K562 (cell line): ENCODE measurements around the gene RCBTB1. TPM values are rescaled to one million over a fixed set of nuclear protein-coding genes. Genes with fewer than 3 reads are reported as not detected.
A peak's percentile ranks its signal among the peaks of the same experiment; 100 is the strongest.

Source experiments
- CBFA2T3 ChIP-seq: fragments of 450-650 bp; IDR thresholded peaks from 2 replicates; pipeline ENCODE4 v1.6.1; 2017
- DPF2 ChIP-seq: fragments of 450-650 bp; IDR thresholded peaks from 2 replicates; pipeline ENCODE4 v1.6.1; 2016
- EGR1 ChIP-seq: fragments of 450-650 bp; conservative IDR thresholded peaks from 2 replicates; pipeline ENCODE4 v1.6.1; 2017; ENCODE audit warnings: mild to moderate bottlenecking
- ELF2 ChIP-seq: fragments of 250-450 bp; sonication (Bioruptor Pico); IDR thresholded peaks from 2 replicates; pipeline ENCODE4 v1.5.0; 2021; ENCODE audit warnings: mild to moderate bottlenecking
- ETV6 ChIP-seq, 3 experiments: fragments of 150-350 bp in 1 of 3; sonication (generic) in 1 of 3; formaldehyde crosslinking in 1 of 3; IDR thresholded peaks; 2 replicates each; pipeline versions ENCODE4 v1.6.1 to v1.8.0; 2014 to 2022; ENCODE audit warnings: borderline replicate concordance in 2 of 3, low read depth in 2 of 3, antibody characterized with exemption in 1 of 3, low read length in 1 of 3, mild to moderate bottlenecking in 1 of 3, missing genetic modification reagents in 1 of 3
- MAFK ChIP-seq: IDR thresholded peaks from 2 replicates; pipeline ENCODE4 v1.6.1; 2011; ENCODE audit warnings: low read length, improper control_type of control experiment
- MTA2 ChIP-seq: fragments of 450-650 bp; IDR thresholded peaks from 2 replicates; pipeline ENCODE4 v1.6.1; 2016; ENCODE audit warnings: low read depth
- NFE2 ChIP-seq: IDR thresholded peaks from 2 replicates; pipeline ENCODE4 v1.6.1; 2014; ENCODE audit warnings: antibody characterized with exemption, low read depth
- PRMT5 ChIP-seq: sonication (generic); formaldehyde crosslinking; IDR thresholded peaks from 2 replicates; pipeline ENCODE4 v1.5.0; 2020; ENCODE audit warnings: missing genetic modification reagents
- SMARCE1 ChIP-seq: fragments of 450-650 bp; IDR thresholded peaks from 2 replicates; pipeline ENCODE4 v1.7.1; 2016; ENCODE audit warnings: mild to moderate bottlenecking
- SRF ChIP-seq, 2 experiments: fragments of 250-450, 450-650 bp in 1 of 2; sonication (Bioruptor Pico) in 1 of 2; sonication (generic) in 1 of 2; formaldehyde crosslinking; IDR thresholded peaks; 2 replicates each; pipeline versions ENCODE4 v1.5.0 to v1.5.1; 2020 to 2022; ENCODE audit warnings: mild to moderate bottlenecking in 1 of 2, missing genetic modification reagents in 1 of 2
- TAL1 ChIP-seq: fragments of 450-650 bp; IDR thresholded peaks from 2 replicates; pipeline ENCODE4 v1.6.1; 2016; ENCODE audit warnings: mild to moderate bottlenecking
- TEAD4 ChIP-seq, 2 experiments: sonication (generic) in 1 of 2; formaldehyde crosslinking in 1 of 2; IDR thresholded peaks; 2 replicates each; pipeline versions ENCODE4 v1.6.1 to v1.8.0; 2012 to 2022; ENCODE audit warnings: borderline replicate concordance in 1 of 2, inconsistent platforms in 1 of 2, low read length in 1 of 2, mild to moderate bottlenecking in 1 of 2, missing genetic modification reagents in 1 of 2
- XRCC4 ChIP-seq: IDR thresholded peaks from one replicate; pipeline ENCODE4 v1.6.1; 2011; ENCODE audit not compliant: insufficient read depth, insufficient read length; ENCODE audit errors: extremely low read depth
- ZC3H8 ChIP-seq: fragments of 450-650 bp; IDR thresholded peaks from 2 replicates; pipeline ENCODE4 v1.6.1; 2017
- ZFP91 ChIP-seq: sonication (generic); formaldehyde crosslinking; IDR thresholded peaks from 2 replicates; pipeline ENCODE4 v1.8.0; 2022; ENCODE audit warnings: mild to moderate bottlenecking, missing genetic modification reagents
- ZNF253 ChIP-seq: fragments of 250-450 bp; sonication (Bioruptor Pico); conservative IDR thresholded peaks from 2 replicates; pipeline ENCODE4 v1.6.1; 2021; ENCODE audit warnings: mild to moderate bottlenecking
- ZNF551 ChIP-seq: fragments of 250-450 bp; sonication (Bioruptor Pico); IDR thresholded peaks from 2 replicates; pipeline ENCODE4 v1.5.0; 2021; ENCODE audit warnings: mild to moderate bottlenecking, moderate library complexity
- polyA plus RNA-seq, 8 experiments: library from polyadenylated mRNA; depleted of rRNA in 4 of 8; stranded (reverse) in 5 of 8; unstranded in 3 of 8; fragments of >200 nt; fragmentation: Nextera tagmentation in 2 of 8; fragmentation: Illumina TruSeq in 1 of 8; extraction: Ambion mirVana in 2 of 8; extraction: Trizol in 1 of 8; gene quantifications; 2 replicates each; pipeline versions ENCODE4 v1.2.1 to v1.2.3, GENCODE V29; 2011 to 2014; ENCODE audit warnings: inconsistent platforms in 1 of 8, missing spikeins in 1 of 8
- total RNA-seq, 7 experiments: library from RNA; depleted of rRNA in 6 of 7; stranded (reverse); fragments of >200 nt in 6 of 7; fragmentation: Illumina TruSeq in 2 of 7; extraction: Trizol in 2 of 7; gene quantifications; 2 replicates each; pipeline versions ENCODE4 v1.2.1 to v1.2.3, GENCODE V29; 2011 to 2021; ENCODE audit warnings: low replicate concordance in 1 of 7
- TF ChIP-seq, protein P1 (sequence below), 2 experiments: fragments of 450-650 bp in 1 of 2; sonication (generic) in 1 of 2; formaldehyde crosslinking in 1 of 2; IDR thresholded peaks in 1 of 2; conservative IDR thresholded peaks in 1 of 2; 2 replicates each; pipeline versions ENCODE4 v1.6.1 to v1.8.1; 2016 to 2023; ENCODE audit warnings: mild to moderate bottlenecking in 2 of 2, moderate library complexity in 2 of 2, inconsistent platforms in 1 of 2, missing genetic modification reagents in 1 of 2
- TF ChIP-seq, protein P2 (sequence below), 2 experiments: fragments of 450-650 bp; IDR thresholded peaks; 2 replicates each; pipeline ENCODE4 v1.6.1; 2018; ENCODE audit warnings: mild to moderate bottlenecking in 2 of 2, low read depth in 1 of 2; ENCODE audit not compliant: partially characterized antibody in 2 of 2
- TF ChIP-seq, protein P3 (sequence below): fragments of 250-450 bp; sonication (Bioruptor Pico); IDR thresholded peaks from 2 replicates; pipeline ENCODE4 v1.4.0; 2020; ENCODE audit warnings: mild to moderate bottlenecking

The RCBTB1 gene
- total and polyA plus RNA-seq, 9 of the 15 experiments (the other 6 are each of a cell fraction or from before 2014, with no cell fraction given), result 4.0 to 11.3 (median 8.4) TPM

DNA sequence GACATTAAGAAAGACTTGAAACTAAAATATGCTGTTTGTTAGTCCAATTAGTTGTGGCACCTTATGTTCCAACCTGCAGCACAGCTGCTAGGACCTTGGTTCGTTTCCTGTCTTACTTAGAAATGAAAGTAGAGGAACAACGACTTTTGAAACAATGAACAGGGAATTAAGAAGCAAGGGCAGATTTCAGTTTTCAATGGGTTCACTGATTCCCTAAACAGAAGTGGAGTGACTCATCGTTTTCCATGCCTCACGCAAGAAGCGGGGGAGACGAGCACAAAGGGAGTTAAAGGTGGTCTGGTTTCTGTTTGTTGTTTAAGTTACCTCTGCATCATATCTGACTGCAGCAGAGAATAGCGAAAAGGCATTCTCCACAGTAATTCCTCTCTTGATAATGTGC is 44.8 kb downstream of the RCBTB1 start (continued):
- TF ChIP-seq, protein P1, sequence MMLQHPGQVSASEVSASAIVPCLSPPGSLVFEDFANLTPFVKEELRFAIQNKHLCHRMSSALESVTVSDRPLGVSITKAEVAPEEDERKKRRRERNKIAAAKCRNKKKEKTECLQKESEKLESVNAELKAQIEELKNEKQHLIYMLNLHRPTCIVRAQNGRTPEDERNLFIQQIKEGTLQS (IDR thresholded peaks at IDR 0.05), result peak; percentile 79
- TF ChIP-seq, protein P1 (CRISPR knock-in tag; conservative IDR thresholded peaks at IDR 0.05), result no peak
- no peak for TF ChIP-seq SRF (CRISPR knock-in tag; IDR thresholded peaks at IDR 0.05)
- TF ChIP-seq PRMT5 (CRISPR knock-in tag), result no peak
- no peak for TF ChIP-seq ZC3H8
- peak; percentile 61 for TF ChIP-seq CBFA2T3
- TF ChIP-seq MTA2, result 0 out of 2 replicates have a peak, but pooled peaks have one; percentile 10
- TF ChIP-seq ZFP91, result no peak
- TF ChIP-seq, protein P2, sequence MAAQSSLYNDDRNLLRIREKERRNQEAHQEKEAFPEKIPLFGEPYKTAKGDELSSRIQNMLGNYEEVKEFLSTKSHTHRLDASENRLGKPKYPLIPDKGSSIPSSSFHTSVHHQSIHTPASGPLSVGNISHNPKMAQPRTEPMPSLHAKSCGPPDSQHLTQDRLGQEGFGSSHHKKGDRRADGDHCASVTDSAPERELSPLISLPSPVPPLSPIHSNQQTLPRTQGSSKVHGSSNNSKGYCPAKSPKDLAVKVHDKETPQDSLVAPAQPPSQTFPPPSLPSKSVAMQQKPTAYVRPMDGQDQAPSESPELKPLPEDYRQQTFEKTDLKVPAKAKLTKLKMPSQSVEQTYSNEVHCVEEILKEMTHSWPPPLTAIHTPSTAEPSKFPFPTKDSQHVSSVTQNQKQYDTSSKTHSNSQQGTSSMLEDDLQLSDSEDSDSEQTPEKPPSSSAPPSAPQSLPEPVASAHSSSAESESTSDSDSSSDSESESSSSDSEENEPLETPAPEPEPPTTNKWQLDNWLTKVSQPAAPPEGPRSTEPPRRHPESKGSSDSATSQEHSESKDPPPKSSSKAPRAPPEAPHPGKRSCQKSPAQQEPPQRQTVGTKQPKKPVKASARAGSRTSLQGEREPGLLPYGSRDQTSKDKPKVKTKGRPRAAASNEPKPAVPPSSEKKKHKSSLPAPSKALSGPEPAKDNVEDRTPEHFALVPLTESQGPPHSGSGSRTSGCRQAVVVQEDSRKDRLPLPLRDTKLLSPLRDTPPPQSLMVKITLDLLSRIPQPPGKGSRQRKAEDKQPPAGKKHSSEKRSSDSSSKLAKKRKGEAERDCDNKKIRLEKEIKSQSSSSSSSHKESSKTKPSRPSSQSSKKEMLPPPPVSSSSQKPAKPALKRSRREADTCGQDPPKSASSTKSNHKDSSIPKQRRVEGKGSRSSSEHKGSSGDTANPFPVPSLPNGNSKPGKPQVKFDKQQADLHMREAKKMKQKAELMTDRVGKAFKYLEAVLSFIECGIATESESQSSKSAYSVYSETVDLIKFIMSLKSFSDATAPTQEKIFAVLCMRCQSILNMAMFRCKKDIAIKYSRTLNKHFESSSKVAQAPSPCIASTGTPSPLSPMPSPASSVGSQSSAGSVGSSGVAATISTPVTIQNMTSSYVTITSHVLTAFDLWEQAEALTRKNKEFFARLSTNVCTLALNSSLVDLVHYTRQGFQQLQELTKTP (IDR thresholded peaks at IDR 0.05; ENCODE audit: low read depth in 1 of 2, partially characterized antibody in 2 of 2), result peak in 1 of 2 experiments; percentile 65
- peak; percentile 45; the same call in 1 of the 2 replicates for TF ChIP-seq MAFK
- TF ChIP-seq NFE2, result peak; percentile 81
- 0 out of 2 replicates have a peak, but pooled peaks have one; percentile 19 for TF ChIP-seq TEAD4 (IDR thresholded peaks at IDR 0.05; ENCODE audit: low read length)
- no peak for TF ChIP-seq TEAD4 (CRISPR knock-in tag; IDR thresholded peaks at IDR 0.05; ENCODE audit: borderline replicate concordance)
- TF ChIP-seq ETV6 (IDR thresholded peaks at IDR 0.05; ENCODE audit: borderline replicate concordance in 1 of 2, low read depth in 2 of 2, low read length in 1 of 2), result no peak
- TF ChIP-seq ETV6 (CRISPR knock-in tag; IDR thresholded peaks at IDR 0.05; ENCODE audit: borderline replicate concordance), result no peak
- peak; percentile 80; the same call in 1 of the 2 replicates for TF ChIP-seq DPF2
- no peak for TF ChIP-seq ZNF253 (CRISPR knock-in tag)
- peak; percentile 48 for TF ChIP-seq TAL1
- no peak for TF ChIP-seq ELF2 (CRISPR knock-in tag)
- 0 out of 2 replicates have a peak, but pooled peaks have one; percentile 9 for TF ChIP-seq EGR1
- TF ChIP-seq, protein P3, sequence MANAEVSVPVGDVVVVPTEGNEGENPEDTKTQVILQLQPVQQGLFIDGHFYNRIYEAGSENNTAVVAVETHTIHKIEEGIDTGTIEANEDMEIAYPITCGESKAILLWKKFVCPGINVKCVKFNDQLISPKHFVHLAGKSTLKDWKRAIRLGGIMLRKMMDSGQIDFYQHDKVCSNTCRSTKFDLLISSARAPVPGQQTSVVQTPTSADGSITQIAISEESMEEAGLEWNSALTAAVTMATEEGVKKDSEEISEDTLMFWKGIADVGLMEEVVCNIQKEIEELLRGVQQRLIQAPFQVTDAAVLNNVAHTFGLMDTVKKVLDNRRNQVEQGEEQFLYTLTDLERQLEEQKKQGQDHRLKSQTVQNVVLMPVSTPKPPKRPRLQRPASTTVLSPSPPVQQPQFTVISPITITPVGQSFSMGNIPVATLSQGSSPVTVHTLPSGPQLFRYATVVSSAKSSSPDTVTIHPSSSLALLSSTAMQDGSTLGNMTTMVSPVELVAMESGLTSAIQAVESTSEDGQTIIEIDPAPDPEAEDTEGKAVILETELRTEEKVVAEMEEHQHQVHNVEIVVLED (CRISPR knock-in tag), result no peak
- no peak for TF ChIP-seq XRCC4
- peak; percentile 65; the same call in 1 of the 2 replicates for TF ChIP-seq SMARCE1
- no peak for TF ChIP-seq ZNF551 (CRISPR knock-in tag)
